Measurements from ENCODE around the gene POLR3K. TPM values are rescaled to one million over a fixed set of nuclear protein-coding genes. Genes with fewer than 3 reads are reported as not detected.

The POLR3K gene
- total RNA-seq, 1 experiment from 2014 or later = 22.7 TPM

GRCh38 chr16:77807-78443, 24.5 kb upstream of the POLR3K start, which contains the start of gene MPG:
Gene MPG (plus strand): TSS chr16:78225. CDS start chr16:78310, 85 bp downstream.
- POLR2A ChIA-PET = no interaction called here
- ATAC-seq (peak; percentile 76), DNase-seq (ENCODE audit: low read depth, low spot score) (no peak)
- Histone ChIP-seq H3K9me2 (ENCODE audit: insufficient read depth) (no peaks in the 10 kb centered on the region), H3K9me3 (ENCODE audit: control insufficient read depth in 1 of 2, insufficient read depth in 1 of 2, low read depth in 1 of 2, low read length in 2 of 2) (no peaks in the 10 kb centered on the region), H2AFZ (ENCODE audit: low read depth, low read length, poor library complexity, severe bottlenecking) (no peak within 1 kb of the TSS), H3K4me1 (ENCODE audit: control insufficient read depth in 1 of 2, insufficient read depth in 2 of 2, low read length in 2 of 2) (peaks cover 19 to 31% of the 10 kb centered on the region in 2 experiments), H3K4me2 (ENCODE audit: low read length) (peak within 1 kb of the TSS; percentile 80), H3K9ac (ENCODE audit: low read length) (peak within 1 kb of the TSS; percentile 71), H3K4me3 (replicated peaks in 1 of 2; ENCODE audit: low read depth in 1 of 2, low read length in 2 of 2) (peak within 1 kb of the TSS; percentile 62 to 68), H3K27me3 (ENCODE audit: insufficient read depth, low read length) (no peaks in the 10 kb centered on the region), H4K20me1 (ENCODE audit: insufficient read depth) (no peaks in the 10 kb centered on the region), H3K36me3 (ENCODE audit: control insufficient read depth in 1 of 2, insufficient read depth in 2 of 2, low read length in 2 of 2) (no peaks in the 10 kb centered on the region), H3K27ac (ENCODE audit: low read depth, low read length) (peak within 1 kb of the TSS; percentile 90), H3K79me2 (ENCODE audit: insufficient read depth, low read length) (0 out of 2 replicates have a peak, but pooled peaks cover 4% of the 10 kb centered on the region)
- intact Hi-C loops (cut with micrococcal nuclease) = no loop called here
- CTCF ChIA-PET = interaction anchor here (1.0 to 1.4 kb wide), 2 partner anchors 12 to 19 kb away, joined by 3 to 7 read pairs; no protein-coding TSS in a partner anchor
- RAD21 ChIA-PET (ENCODE audit: low non-redundant PET in 1 of 2, low total read pairs in 2 of 2, uncharacterized antibody in 2 of 2, unreplicated experiment in 2 of 2) = no interaction called here
- TF ChIP-seq ZFX (IDR thresholded peaks at IDR 0.05) = peak; percentile 49
- peak; percentile 71 for TF ChIP-seq POLR2AphosphoS5 (IDR thresholded peaks at IDR 0.05; ENCODE audit: low read depth, low read length)
- no peak for TF ChIP-seq TCF7L2 (IDR thresholded peaks at IDR 0.05; ENCODE audit: borderline replicate concordance, extremely low read depth, insufficient read depth, insufficient read length)
- no peak for TF ChIP-seq CTCF (IDR thresholded peaks at IDR 0.05 in 2 of 3, conservative IDR thresholded peaks at IDR 0.05 in 1 of 3; ENCODE audit: borderline replicate concordance in 1 of 3, insufficient read depth in 1 of 3, low read depth in 2 of 3, low read length in 2 of 3)
- peak; percentile 60; the same call in 1 of the 2 replicates for TF ChIP-seq EGR1 (IDR thresholded peaks at IDR 0.05; ENCODE audit: low read depth)
- peak; percentile 84 for TF ChIP-seq MAX (IDR thresholded peaks at IDR 0.05)
- BruUV-seq (replicated peaks) = no TSS peak
